ENCODE results near the gene GOLGA8J.
A peak's percentile ranks its signal among the peaks of the same experiment; 100 is the strongest.
"Not testable (repeated sequence)": the region's sequence is repeated elsewhere in the genome, so short reads cannot be mapped to it uniquely, and the experiment has no call there.

The GOLGA8J gene

DNA sequence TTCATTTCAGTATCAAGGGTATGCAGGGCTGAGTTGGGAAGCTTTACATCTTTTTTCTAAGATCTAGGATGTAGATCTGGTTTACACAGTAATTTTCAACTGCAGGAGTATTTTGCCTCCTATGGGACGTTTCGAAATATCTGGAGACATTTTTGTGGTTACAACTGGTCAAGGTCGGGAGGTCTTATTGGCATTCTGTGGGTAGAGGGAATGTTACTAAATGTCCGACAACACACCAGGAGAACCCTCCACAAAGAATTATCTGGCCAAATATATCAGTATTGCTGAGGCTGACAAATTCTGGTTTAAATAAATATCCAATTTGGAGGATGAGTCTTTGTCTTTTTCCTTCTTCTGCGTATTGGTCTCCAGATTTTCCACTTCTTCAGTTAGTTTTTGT, 1.9 kb upstream of the GOLGA8J start:
- peak; percentile 75 for DNase-seq

DNA sequence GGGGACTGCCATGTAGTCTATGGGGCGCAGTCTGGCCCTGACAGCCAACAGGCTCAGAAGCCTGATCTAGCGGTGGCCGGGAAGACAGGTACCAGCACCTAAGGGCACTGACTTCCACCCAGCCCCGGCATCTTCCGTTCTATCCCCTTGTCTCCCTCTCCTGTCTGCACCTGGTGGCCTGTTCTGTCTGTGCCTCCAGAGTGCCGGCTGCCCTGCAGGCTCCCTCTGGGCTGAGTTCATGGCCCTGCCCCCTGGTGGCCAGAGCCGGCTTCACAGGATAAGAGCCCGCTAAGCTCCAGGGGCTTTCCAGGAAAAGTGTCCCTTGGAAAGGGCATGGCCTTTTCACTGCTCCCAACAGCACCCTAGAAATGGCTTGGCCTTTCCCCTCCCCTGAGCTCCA, 15.1 kb downstream of the GOLGA8J start:
- DNase-seq, result not testable (repeated sequence)

DNA sequence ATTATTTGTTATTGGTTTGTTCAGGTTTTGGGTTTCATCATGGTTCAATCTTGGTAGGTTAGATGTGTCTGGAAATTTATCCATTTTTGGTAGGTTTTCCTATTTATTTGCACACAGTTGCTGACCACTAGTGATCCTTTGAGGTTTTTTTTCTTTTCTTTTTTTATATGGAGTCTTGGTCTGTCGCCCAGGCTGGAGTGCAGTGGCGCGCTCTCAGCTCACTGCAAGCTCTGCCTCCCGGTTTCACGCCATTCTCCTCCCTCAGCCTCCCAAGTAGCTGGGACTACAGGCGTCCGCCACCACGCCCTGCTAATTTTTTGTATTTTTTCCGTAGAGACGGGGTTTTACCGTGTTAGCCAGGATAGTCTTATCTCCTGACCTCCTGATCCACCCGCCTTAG, 20.1 kb downstream of the GOLGA8J start:
- not testable (repeated sequence) for DNase-seq

DNA sequence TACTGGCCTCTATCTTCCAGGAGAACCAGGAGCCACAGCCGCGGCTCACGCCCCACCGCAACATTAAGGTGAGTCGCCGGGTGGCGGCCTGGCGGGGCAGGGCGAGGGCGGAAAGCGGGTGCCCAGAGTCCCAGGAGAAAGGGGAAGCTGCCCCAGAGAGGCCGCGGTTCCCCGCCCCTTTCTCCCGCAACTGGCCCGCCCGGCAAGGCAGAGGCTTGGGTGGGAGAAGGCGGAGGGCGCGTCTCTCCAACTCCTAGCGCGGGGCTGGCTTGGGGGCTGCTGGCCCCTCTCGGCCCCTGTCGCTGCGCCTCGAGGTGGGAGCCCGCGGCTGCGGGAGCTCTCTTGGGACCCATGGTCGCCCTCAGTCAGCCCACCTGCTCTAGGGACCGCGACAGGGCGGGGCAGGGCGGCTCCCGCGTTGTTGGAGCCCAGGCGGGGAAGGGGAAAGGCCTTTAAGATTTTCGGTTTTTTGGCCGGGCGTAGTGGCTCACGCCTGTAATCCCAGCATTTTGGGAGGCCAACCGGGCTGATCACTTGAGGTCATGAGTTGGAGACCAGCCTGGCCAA, 21.3 kb downstream of the GOLGA8J start:
- not testable (repeated sequence) for DNase-seq

GRCh38 chr15:30110591-30110990, 27.8 kb downstream of the GOLGA8J start:
- DNase-seq, result not testable (repeated sequence)

- DNase-seq, result peak; percentile 0
These were observed 47.3 kb downstream of the GOLGA8J start for GRCh38 chr15:30130066-30130465.

GRCh38 chr15:30134751-30135150, 52.0 kb downstream of the GOLGA8J start, which contains the start of gene GOLGA8T:
Gene GOLGA8T (plus strand): TSS chr15:30135051. CDS start chr15:30135149, 98 bp downstream.
- DNase-seq, result not testable (repeated sequence)
